GM19452 (cell line): ENCODE results near the gene TINAGL1.

Experiments
- ATAC-seq: cut with Tn5 transposase; IDR thresholded peaks from one replicate; pipeline ENCODE4 v1.9.1; 2021; ENCODE audit not compliant: unreplicated experiment

The TINAGL1 gene

GRCh38 chr1:31605908-31606427, 29.7 kb downstream of the TINAGL1 start:
- peak; percentile 96 for ATAC-seq

- ATAC-seq = no peak
Measured at GRCh38 chr1:31607360-31607759, 31.0 kb downstream of the TINAGL1 start.

GRCh38 chr1:31609514-31610118, 33.3 kb downstream of the TINAGL1 start:
- ATAC-seq = no peak

- no peak for ATAC-seq
Measured at GRCh38 chr1:31614414-31615005, 38.2 kb downstream of the TINAGL1 start.

GRCh38 chr1:31615414-31615813, 39.1 kb downstream of the TINAGL1 start:
- ATAC-seq = no peak

GRCh38 chr1:31615939-31616338, 39.6 kb downstream of the TINAGL1 start:
- no peak for ATAC-seq

GRCh38 chr1:31617218-31617915, 41.1 kb downstream of the TINAGL1 start, which contains the start of gene HCRTR1:
HCRTR1 (plus strand) TSS chr1:31617689; CDS start chr1:31619193, 1,504 bp downstream.
- ATAC-seq = no peak

GRCh38 chr1:31617916-31618746, 41.8 kb downstream of the TINAGL1 start:
- no peak for ATAC-seq

- ATAC-seq = no peak
Measured at GRCh38 chr1:31618916-31619846, 42.9 kb downstream of the TINAGL1 start.

- ATAC-seq = no peak
Measured at GRCh38 chr1:31620631-31621497, 44.5 kb downstream of the TINAGL1 start.

GRCh38 chr1:31621498-31621820, 45.1 kb downstream of the TINAGL1 start:
- no peak for ATAC-seq

- ATAC-seq = no peak
Measured at GRCh38 chr1:31621847-31622730, 45.8 kb downstream of the TINAGL1 start.

- no peak for ATAC-seq
Measured at GRCh38 chr1:31623365-31623764, 47.0 kb downstream of the TINAGL1 start.

GRCh38 chr1:31624309-31624708, 48.0 kb downstream of the TINAGL1 start:
- no peak for ATAC-seq

- ATAC-seq = no peak
Measured at GRCh38 chr1:31624731-31625514, 48.6 kb downstream of the TINAGL1 start.

- no peak for ATAC-seq
Measured at GRCh38 chr1:31625561-31626222, 49.4 kb downstream of the TINAGL1 start.
